Activated CD4-positive, alpha-beta T cell treated with anti-CD3 and anti-CD28 coated beads for 36 hours (primary cell): ENCODE measurements around the gene KCNC1. TPM values are rescaled to one million over a fixed set of nuclear protein-coding genes. Genes with fewer than 3 reads are reported as not detected.

Experiments
- ATAC-seq: fragments of 200-7000 bp; cut with Tn5 transposase; one replicate; pipeline ENCODE4 v1.10.0; 2021; ENCODE audit warnings: mild to moderate bottlenecking, moderate library complexity
- CTCF ChIA-PET: fragments of 350-600 bp; sonication (Branson Sonifier 250); formaldehyde crosslinking; loops from one replicate; lab custom pipeline; 2021; ENCODE audit warnings: antibody characterized with exemption; lab: Charles Lee
- POLR2A ChIA-PET: fragments of 350-600 bp; sonication (Branson Sonifier 250); formaldehyde crosslinking; loops from one replicate; lab custom pipeline; 2021; ENCODE audit warnings: antibody characterized with exemption, inconsistent platforms; lab: Charles Lee
- DNase-seq: peaks from one replicate; pipeline ENCODE4 v3.0.0-alpha.2; 2020
- H3K27ac Mint-ChIP-seq: one replicate; pipeline ENCODE4 v1.8.0; 2021; ENCODE audit warnings: mixed read lengths
- H3K27me3 Mint-ChIP-seq: one replicate; pipeline ENCODE4 v1.8.0; 2021; ENCODE audit warnings: mixed read lengths
- H3K36me3 Mint-ChIP-seq: one replicate; pipeline ENCODE4 v1.8.0; 2021; ENCODE audit warnings: low read depth, mixed read lengths
- H3K4me1 Mint-ChIP-seq: one replicate; pipeline ENCODE4 v1.8.0; 2021; ENCODE audit warnings: mixed read lengths
- H3K4me3 Mint-ChIP-seq: one replicate; pipeline ENCODE4 v1.8.0; 2021; ENCODE audit warnings: mild to moderate bottlenecking, moderate library complexity, mixed read lengths
- H3K9me3 Mint-ChIP-seq: one replicate; pipeline ENCODE4 v1.8.0; 2021; ENCODE audit warnings: low read depth, mixed read lengths
- intact Hi-C, 2 experiments: fragments of 100-400 bp; cut with DNase I in 1 of 2; cut with micrococcal nuclease in 1 of 2; formaldehyde crosslinking; loops; one replicate each; pipeline versions ENCODE4 v1.14.2 to v1.15.1; 2022 to 2024; cut with DNase I, micrococcal nuclease
- total RNA-seq, 2 experiments: library from RNA; stranded (reverse); gene quantifications; one replicate each; pipeline ENCODE4 v1.2.3, GENCODE V29; 2021

Gene KCNC1
- total RNA-seq, 2 experiments from 2014 or later, result not detected

- Mint-ChIP-seq H3K27me3 (peaks cover 7% of the 10 kb centered on the region), H3K9me3 (no peaks in the 10 kb centered on the region), H3K4me1 (no peaks in the 10 kb centered on the region), H3K36me3 (no peaks in the 10 kb centered on the region), H3K27ac (no peak overlapping the region), H3K4me3 (no peak overlapping the region)
- intact Hi-C loops, result no loop called here
- ChIA-PET CTCF (no interaction called here), POLR2A (no interaction called here)
- ATAC-seq (no peak), DNase-seq (no peak)
Measured at GRCh38 chr11:17748761-17749721, 14.5 kb downstream of the KCNC1 start.

- POLR2A ChIA-PET, result no interaction called here
- Mint-ChIP-seq H3K36me3 (no peaks in the 10 kb centered on the region), H3K27ac (no peak overlapping the region), H3K4me1 (no peaks in the 10 kb centered on the region), H3K27me3 (peaks cover 7% of the 10 kb centered on the region), H3K4me3 (no peak overlapping the region), H3K9me3 (no peaks in the 10 kb centered on the region)
- no peak for ATAC-seq
- intact Hi-C loops, result no loop called here
- CTCF ChIA-PET, result no interaction called here
- no peak for DNase-seq
Measured at GRCh38 chr11:17750013-17750800, 15.6 kb downstream of the KCNC1 start.

GRCh38 chr11:17750801-17751165, 16.2 kb downstream of the KCNC1 start:
- no peak overlapping the region for H3K4me3 Mint-ChIP-seq
- H3K27me3 Mint-ChIP-seq, result peaks cover 10% of the 10 kb centered on the region
- no peak overlapping the region for H3K27ac Mint-ChIP-seq
- ATAC-seq (no peak), DNase-seq (no peak)
- ChIA-PET CTCF (no interaction called here), POLR2A (no interaction called here)
- H3K4me1 Mint-ChIP-seq, result no peaks in the 10 kb centered on the region
- H3K9me3 Mint-ChIP-seq, result no peaks in the 10 kb centered on the region
- H3K36me3 Mint-ChIP-seq, result no peaks in the 10 kb centered on the region
- intact Hi-C loops, result no loop called here

- ATAC-seq (no peak), DNase-seq (no peak)
- intact Hi-C loops, result no loop called here
- no peaks in the 10 kb centered on the region for H3K9me3 Mint-ChIP-seq
- no peak overlapping the region for H3K27ac Mint-ChIP-seq
- no peaks in the 10 kb centered on the region for H3K4me1 Mint-ChIP-seq
- H3K4me3 Mint-ChIP-seq, result no peak overlapping the region
- H3K27me3 Mint-ChIP-seq, result peaks cover 7% of the 10 kb centered on the region
- no peaks in the 10 kb centered on the region for H3K36me3 Mint-ChIP-seq
- ChIA-PET CTCF (interaction anchor here (0.8 to 1.0 kb wide), 3 partner anchors 72 to 227 kb away, joined by 3 read pairs; no protein-coding TSS in a partner anchor), POLR2A (no interaction called here)
Measured at GRCh38 chr11:17751558-17751957, 17.0 kb downstream of the KCNC1 start.

GRCh38 chr11:17752144-17752543, 17.6 kb downstream of the KCNC1 start:
- no peaks in the 10 kb centered on the region for H3K9me3 Mint-ChIP-seq
- CTCF ChIA-PET, result interaction anchor here (0.8 to 1.4 kb wide), 4 partner anchors 21 to 226 kb away, joined by 3 to 4 read pairs (median 3); no protein-coding TSS in a partner anchor
- no peaks in the 10 kb centered on the region for H3K4me1 Mint-ChIP-seq
- peaks cover 7% of the 10 kb centered on the region for H3K27me3 Mint-ChIP-seq
- POLR2A ChIA-PET, result no interaction called here
- no peaks in the 10 kb centered on the region for H3K36me3 Mint-ChIP-seq
- no peak for DNase-seq
- H3K4me3 Mint-ChIP-seq, result no peak overlapping the region
- H3K27ac Mint-ChIP-seq, result no peak overlapping the region
- no peak for ATAC-seq
- intact Hi-C loops, result no loop called here

GRCh38 chr11:17753153-17753552, 18.6 kb downstream of the KCNC1 start:
- no peaks in the 10 kb centered on the region for H3K9me3 Mint-ChIP-seq
- ChIA-PET POLR2A (no interaction called here), CTCF (interaction anchor here (1.4 kb wide), 1 partner anchor 22 kb away, joined by 4 read pairs; no protein-coding TSS in a partner anchor)
- intact Hi-C loops, result no loop called here
- peaks cover 7% of the 10 kb centered on the region for H3K27me3 Mint-ChIP-seq
- no peak overlapping the region for H3K27ac Mint-ChIP-seq
- H3K4me1 Mint-ChIP-seq, result no peaks in the 10 kb centered on the region
- no peak overlapping the region for H3K4me3 Mint-ChIP-seq
- DNase-seq, result no peak
- H3K36me3 Mint-ChIP-seq, result no peaks in the 10 kb centered on the region
- ATAC-seq, result no peak

- H3K27me3 Mint-ChIP-seq, result peaks cover 7% of the 10 kb centered on the region
- H3K27ac Mint-ChIP-seq, result no peak overlapping the region
- H3K36me3 Mint-ChIP-seq, result no peaks in the 10 kb centered on the region
- ATAC-seq (no peak), DNase-seq (no peak)
- H3K4me1 Mint-ChIP-seq, result no peaks in the 10 kb centered on the region
- no peaks in the 10 kb centered on the region for H3K9me3 Mint-ChIP-seq
- no peak overlapping the region for H3K4me3 Mint-ChIP-seq
- ChIA-PET CTCF (no interaction called here), POLR2A (no interaction called here)
- intact Hi-C loops, result no loop called here
Measured at GRCh38 chr11:17753641-17754040, 19.1 kb downstream of the KCNC1 start.

- Mint-ChIP-seq H3K27me3 (peaks cover 7% of the 10 kb centered on the region), H3K36me3 (no peaks in the 10 kb centered on the region), H3K4me1 (peaks cover 2% of the 10 kb centered on the region), H3K27ac (no peak overlapping the region), H3K4me3 (no peak overlapping the region), H3K9me3 (no peaks in the 10 kb centered on the region)
- DNase-seq, result no peak
- no peak for ATAC-seq
- ChIA-PET CTCF (interaction anchor here (0.7 to 1.2 kb wide), 2 partner anchors 24 to 222 kb away, joined by 3 to 4 read pairs; no protein-coding TSS in a partner anchor), POLR2A (no interaction called here)
- intact Hi-C loops, result no loop called here
Measured at GRCh38 chr11:17755891-17756290, 21.3 kb downstream of the KCNC1 start.

- peaks cover 6% of the 10 kb centered on the region for H3K27me3 Mint-ChIP-seq
- no peak overlapping the region for H3K4me3 Mint-ChIP-seq
- H3K4me1 Mint-ChIP-seq, result peaks cover 2% of the 10 kb centered on the region
- no peaks in the 10 kb centered on the region for H3K36me3 Mint-ChIP-seq
- H3K9me3 Mint-ChIP-seq, result no peaks in the 10 kb centered on the region
- intact Hi-C loops, result loop anchor here in 1 of 2 experiments (1.0 kb wide), 1 partner anchor 219 kb away; no protein-coding TSS in a partner anchor
- DNase-seq (peak; percentile 62), ATAC-seq (peak; percentile 90)
- ChIA-PET CTCF (interaction anchor here (0.7 to 1.5 kb wide), 2 partner anchors 29 to 33 kb away, joined by 3 read pairs; no protein-coding TSS in a partner anchor), POLR2A (no interaction called here)
- no peak overlapping the region for H3K27ac Mint-ChIP-seq
Measured at GRCh38 chr11:17760102-17761029, 25.8 kb downstream of the KCNC1 start.

GRCh38 chr11:17762309-17762974, 27.9 kb downstream of the KCNC1 start:
- Mint-ChIP-seq H3K27me3 (peaks cover 3% of the 10 kb centered on the region), H3K4me1 (peaks cover 2% of the 10 kb centered on the region), H3K9me3 (no peaks in the 10 kb centered on the region), H3K27ac (no peak overlapping the region), H3K4me3 (no peak overlapping the region), H3K36me3 (no peaks in the 10 kb centered on the region)
- intact Hi-C loops, result no loop called here
- peak; percentile 11 for DNase-seq
- peak; percentile 36 for ATAC-seq
- ChIA-PET CTCF (interaction anchor here (0.7 kb wide), 1 partner anchor 79 kb away, joined by 3 read pairs; no protein-coding TSS in a partner anchor), POLR2A (no interaction called here)
